Activated CD8-positive, alpha-beta memory T cell treated with anti-CD3 and anti-CD28 coated beads, Interleukin-2, amount 50 U/mL, for 1 hour (primary cell): Measurements from ENCODE around the gene TGM6.

Experiments
- DNase-seq: peaks from one replicate; pipeline ENCODE4 v3.0.0-alpha.2; 2020; ENCODE audit errors: extremely low read depth

TGM6 gene

DNA sequence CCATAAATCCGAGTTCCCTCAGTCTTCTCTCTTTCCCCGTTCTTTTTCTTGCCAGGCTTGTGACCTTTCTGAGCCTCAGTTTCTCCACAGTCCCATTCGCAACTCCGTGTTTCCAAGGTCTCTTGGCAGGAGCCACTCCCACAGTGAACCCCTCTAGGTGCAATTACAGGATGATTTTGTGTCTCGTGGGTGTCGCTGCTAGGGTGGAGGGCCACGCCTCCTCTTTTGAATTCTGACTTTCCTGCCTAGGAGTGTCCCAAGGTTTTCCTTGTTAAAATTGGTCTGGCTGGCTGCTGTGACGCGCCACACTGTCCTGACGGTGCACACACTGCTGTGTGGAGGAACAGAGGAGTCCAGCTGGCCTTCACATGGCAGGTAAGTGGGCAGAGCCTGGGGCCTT lies at the start of gene TGM6:
Gene TGM6, plus strand, starts transcription at position 301 of the 400 bp plus-strand sequence. Its CDS starts 68 bp downstream, at position 369.
- DNase-seq, result no peak

- no peak for DNase-seq
Measured at GRCh38 chr20:2331106-2331505, 49.6 kb upstream of the TGM6 start.

DNA sequence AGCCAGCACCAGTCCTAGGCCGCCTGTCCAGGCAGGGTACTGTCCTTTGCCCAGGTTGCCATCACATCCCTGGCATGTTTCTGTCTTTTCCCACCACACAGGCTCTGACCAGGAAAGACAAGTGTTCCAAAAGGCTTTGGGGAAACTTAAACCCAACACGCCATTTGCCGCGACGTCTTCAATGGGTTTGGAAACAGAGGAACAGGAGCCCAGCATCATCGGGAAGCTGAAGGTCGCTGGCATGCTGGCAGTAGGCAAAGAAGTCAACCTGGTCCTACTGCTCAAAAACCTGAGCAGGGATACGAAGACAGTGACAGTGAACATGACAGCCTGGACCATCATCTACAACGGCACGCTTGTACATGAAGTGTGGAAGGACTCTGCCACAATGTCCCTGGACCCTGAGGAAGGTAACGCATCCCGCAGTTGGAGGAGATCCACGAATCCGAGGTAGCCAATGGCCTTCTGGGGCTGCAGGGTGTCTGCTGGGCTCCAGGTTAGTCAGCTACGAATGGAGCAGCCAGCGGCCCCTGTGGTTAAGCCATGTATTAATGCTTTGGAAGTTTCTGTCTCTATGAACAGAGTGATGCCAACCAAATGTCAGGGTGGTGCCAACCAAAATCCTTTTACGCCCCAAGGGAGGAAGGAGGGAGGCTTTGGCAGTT lies 48.7 kb upstream of the TGM6 start:
- no peak for DNase-seq

DNA sequence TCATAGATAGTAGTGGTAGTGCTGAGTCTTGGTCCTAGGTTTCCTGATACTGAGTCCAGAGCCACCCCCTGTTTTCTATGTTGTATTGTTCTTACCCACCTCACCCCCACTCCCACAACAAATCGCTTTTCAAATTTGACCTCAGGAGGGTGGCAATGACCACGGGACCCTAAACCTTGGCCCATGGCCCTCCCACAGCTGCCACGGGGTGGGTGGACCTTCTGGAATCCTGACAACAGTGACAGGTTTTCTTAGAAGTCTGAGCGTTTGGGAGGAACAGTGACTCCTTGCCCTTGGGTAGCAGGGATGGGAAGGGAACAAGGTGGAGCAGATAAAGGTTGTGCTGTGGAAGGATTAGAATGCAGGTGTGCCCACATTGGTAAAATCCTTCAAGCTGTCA lies 48.0 kb upstream of the TGM6 start:
- no peak for DNase-seq

GRCh38 chr20:2333821-2334220 lies 46.9 kb upstream of the TGM6 start:
- no peak for DNase-seq

- DNase-seq, result no peak
Measured at GRCh38 chr20:2335096-2335870, 45.4 kb upstream of the TGM6 start.

DNA sequence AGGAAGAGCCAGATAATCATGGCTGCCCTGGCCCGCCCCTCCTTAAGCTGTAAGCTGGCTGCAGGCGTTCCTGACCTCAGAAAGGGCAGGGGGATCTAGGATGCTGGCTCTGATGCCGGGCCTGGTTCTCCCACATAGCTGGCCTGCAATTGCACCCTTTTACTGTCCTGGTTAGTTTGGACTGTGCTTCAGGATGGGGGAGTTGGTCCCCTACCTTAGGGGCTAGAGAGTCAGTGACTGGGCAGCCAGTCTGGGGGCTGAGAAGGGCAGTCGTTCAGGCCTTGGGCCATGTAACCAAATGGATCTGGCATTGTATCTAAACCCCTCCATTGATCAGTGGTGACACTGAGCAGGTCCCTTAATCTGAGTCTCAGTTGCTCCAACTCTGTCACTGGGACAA lies 44.2 kb upstream of the TGM6 start:
- DNase-seq, result no peak

GRCh38 chr20:2337142-2337541 lies 43.6 kb upstream of the TGM6 start:
- no peak for DNase-seq

DNA sequence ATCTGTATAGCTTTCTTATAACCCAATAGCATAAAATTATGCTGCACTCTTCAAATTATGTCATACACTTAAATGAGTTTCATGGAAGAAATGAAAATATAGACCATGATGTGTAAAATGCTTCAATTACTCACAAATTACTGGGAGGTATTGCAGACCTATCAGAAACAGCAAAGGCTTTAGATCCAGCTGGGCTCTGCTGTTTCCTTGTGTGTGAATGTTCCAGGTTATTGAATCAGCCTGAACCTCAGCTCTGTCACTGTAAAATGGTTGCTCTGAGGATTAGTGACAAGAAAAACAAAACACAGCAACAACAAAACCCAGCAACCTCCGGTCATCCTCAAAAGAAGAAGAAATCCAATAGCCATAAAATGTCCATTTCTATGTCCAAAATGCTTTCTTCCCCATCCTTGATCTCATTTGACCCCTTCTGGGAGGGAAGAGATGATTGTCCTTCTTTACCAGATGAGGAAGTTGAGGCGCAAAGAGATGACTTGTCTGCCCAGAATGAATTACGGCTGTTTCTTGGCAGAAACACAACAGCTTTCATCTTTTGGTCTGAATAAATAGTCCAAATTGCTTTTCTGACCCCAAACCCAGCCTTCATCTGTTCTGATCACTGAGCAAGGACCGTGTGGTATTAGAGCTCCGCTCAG lies 42.2 kb upstream of the TGM6 start:
- DNase-seq, result no peak

GRCh38 chr20:2340136-2340535 lies 40.6 kb upstream of the TGM6 start:
- DNase-seq, result no peak

DNA sequence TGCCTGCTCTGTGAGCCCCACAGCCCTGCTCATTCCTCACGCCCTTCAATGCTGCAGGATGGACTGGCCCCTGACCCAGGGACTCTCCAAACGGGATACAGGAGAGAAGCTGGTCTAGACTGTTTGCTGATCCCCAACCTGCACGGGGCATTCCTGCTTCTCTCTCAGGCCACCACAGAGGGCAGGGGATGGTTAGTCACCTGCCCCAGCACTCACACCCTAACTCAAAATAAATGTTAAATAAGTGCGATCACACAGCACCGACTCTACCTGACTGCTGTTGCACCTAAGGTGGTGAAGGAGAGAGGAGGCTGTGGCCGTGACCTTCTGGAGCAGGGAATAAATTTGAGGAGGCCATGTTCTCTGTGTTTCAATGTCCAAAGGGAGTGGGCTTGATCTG lies 39.9 kb upstream of the TGM6 start:
- DNase-seq, result no peak

DNA sequence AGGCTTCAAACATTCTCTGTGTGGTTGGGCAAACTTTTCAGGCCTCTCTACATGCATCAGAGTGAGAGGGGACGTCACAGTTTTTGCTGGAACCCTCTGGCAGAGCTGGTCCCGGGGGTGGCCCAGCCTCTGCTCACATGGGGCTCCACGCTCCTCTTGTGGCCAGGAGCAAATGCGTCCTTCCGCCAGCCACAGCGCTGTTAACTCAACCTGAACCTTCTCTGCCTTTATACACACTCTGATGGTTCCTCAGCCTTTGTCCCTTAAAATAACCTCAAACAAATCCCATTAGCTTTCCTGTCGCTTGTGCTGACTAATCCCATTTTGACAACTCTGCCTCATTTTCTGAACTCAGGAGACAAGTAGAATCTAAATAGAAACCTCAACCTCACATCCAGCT lies 39.4 kb upstream of the TGM6 start:
- no peak for DNase-seq

- DNase-seq, result no peak
Measured at GRCh38 chr20:2342243-2342642, 38.5 kb upstream of the TGM6 start.

GRCh38 chr20:2346188-2346587 lies 34.5 kb upstream of the TGM6 start:
- no peak for DNase-seq

GRCh38 chr20:2348336-2348735 lies 32.4 kb upstream of the TGM6 start:
- DNase-seq, result no peak

GRCh38 chr20:2349801-2350200 lies 30.9 kb upstream of the TGM6 start:
- DNase-seq, result no peak

DNA sequence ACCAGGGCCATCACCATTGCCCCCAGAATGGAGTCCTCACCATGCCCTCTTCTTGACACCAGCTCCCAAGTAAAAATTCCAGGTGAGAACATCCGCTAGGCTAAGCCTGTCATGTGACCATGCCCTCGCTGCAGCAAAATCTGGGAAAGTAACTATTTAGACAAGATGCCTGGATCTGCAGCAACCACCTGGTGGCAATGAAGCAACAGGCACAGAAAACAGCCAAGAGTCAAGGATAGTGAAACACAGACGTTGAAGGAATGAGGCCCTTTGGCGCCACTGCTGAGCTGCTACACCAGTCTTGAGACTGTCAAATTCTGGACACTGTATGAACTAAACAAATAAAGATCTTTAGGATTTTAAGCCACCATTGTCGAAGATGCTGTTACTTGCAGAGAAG lies 30.1 kb upstream of the TGM6 start:
- no peak for DNase-seq

GRCh38 chr20:2353231-2353630 lies 27.5 kb upstream of the TGM6 start:
- no peak for DNase-seq

GRCh38 chr20:2357114-2357513 lies 23.6 kb upstream of the TGM6 start:
- no peak for DNase-seq

DNA sequence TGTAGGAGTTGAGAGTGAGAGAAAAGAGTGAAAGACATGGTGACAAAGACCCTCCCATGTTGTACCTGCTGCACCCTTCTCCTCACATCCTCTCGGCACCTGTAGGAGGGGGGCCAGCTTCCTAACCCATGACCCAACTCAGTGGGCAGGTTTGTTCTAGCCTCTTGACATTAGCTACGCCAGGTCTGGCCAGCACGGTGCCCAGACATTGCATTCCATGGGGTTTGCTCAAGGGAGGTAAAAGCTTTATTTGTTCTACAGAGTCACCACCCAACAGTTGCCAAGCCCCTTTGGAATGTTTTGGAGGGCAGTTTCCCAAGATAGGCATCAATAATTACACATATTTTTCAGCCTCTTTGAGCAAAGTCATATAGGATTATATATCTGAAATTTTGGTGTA lies 22.7 kb upstream of the TGM6 start:
- DNase-seq, result no peak

GRCh38 chr20:2361035-2361593 lies 19.6 kb upstream of the TGM6 start:
- no peak for DNase-seq

- DNase-seq, result no peak
Measured at GRCh38 chr20:2363187-2363586, 17.5 kb upstream of the TGM6 start.

DNA sequence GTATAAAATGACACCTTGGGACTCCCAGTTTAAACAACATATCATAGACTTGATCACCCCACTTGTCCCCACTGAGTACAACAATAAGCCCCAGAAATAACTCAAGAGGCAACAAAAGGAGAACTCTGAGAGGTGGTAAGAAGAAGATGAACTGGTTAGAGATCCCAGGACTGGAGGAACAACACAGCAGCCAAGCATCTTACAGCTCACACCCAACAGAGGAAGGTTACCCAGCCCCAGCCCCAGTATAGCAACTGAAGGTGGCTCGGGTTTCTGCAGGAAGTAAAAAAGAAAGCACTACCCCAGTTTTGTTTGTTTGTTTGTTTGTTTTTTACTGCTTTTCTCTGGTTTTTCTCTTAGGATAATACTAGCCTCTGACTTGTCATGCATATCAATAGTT lies 17.1 kb upstream of the TGM6 start:
- no peak for DNase-seq
